IMR-90 (cell line): ENCODE data around the gene NFILZ. TPM values are rescaled to one million over a fixed set of nuclear protein-coding genes. Genes with fewer than 3 reads are reported as not detected.

ENCODE experiments used
- polyA plus RNA-seq, 3 experiments: library from polyadenylated mRNA; depleted of rRNA; stranded (reverse); fragments of >200 nt; gene quantifications; 2 replicates each; pipeline ENCODE4 v1.2.3, GENCODE V29; 2012; ENCODE audit warnings: low replicate concordance in 1 of 3
- total RNA-seq: library from RNA; depleted of rRNA; stranded (reverse); fragments of >200 nt; gene quantifications from 2 replicates; pipeline ENCODE4 v1.2.3, GENCODE V29; 2012; rRNA removed

Gene NFILZ
- total and polyA plus RNA-seq, 2 of the 4 experiments (the other 2 are of a cell fraction): not detected

Other genes with a start within 250 kb of the NFILZ start
- gene RAB11B, start 240.3 kb upstream of the NFILZ start, total RNA-seq: 8.2 and 12.2 TPM in 2 replicates
- gene RAB11B, start 240.3 kb upstream of the NFILZ start, polyA plus RNA-seq (2012; rRNA removed): 117 and 120 TPM in 2 replicates
- gene MARCHF2, start 217.3 kb upstream of the NFILZ start, total RNA-seq: 48.6 and 58.8 TPM in 2 replicates
- 33.8 and 39.1 TPM in 2 replicates for gene MARCHF2, start 217.3 kb upstream of the NFILZ start, polyA plus RNA-seq (2012; rRNA removed)
- gene HNRNPM, start 185.7 kb upstream of the NFILZ start, total RNA-seq: 75.6 and 90.5 TPM in 2 replicates
- 197 and 249 TPM in 2 replicates for gene HNRNPM, start 185.7 kb upstream of the NFILZ start, polyA plus RNA-seq (2012; rRNA removed)
- gene PRAM1, start 128.0 kb upstream of the NFILZ start, total RNA-seq: not detected in 2 replicates
- gene PRAM1, start 128.0 kb upstream of the NFILZ start, polyA plus RNA-seq (2012; rRNA removed): 0.09 TPM in 2 replicates
- 1.1 and 3.2 TPM in 2 replicates for gene ZNF414, start 116.5 kb upstream of the NFILZ start, total RNA-seq
- 14.2 and 20.8 TPM in 2 replicates for gene ZNF414, start 116.5 kb upstream of the NFILZ start, polyA plus RNA-seq (2012; rRNA removed)
- gene MYO1F, start 53.2 kb upstream of the NFILZ start, total RNA-seq: under 0.01 and 0.18 TPM in 2 replicates
- 0.14 TPM in 2 replicates for gene MYO1F, start 53.2 kb upstream of the NFILZ start, polyA plus RNA-seq (2012; rRNA removed)
- 2.8 and 3.4 TPM in 2 replicates for gene ADAMTS10, start 19.9 kb upstream of the NFILZ start, total RNA-seq
- 11.5 and 15.1 TPM in 2 replicates for gene ADAMTS10, start 19.9 kb upstream of the NFILZ start, polyA plus RNA-seq (2012; rRNA removed)
- not detected in 2 replicates for gene ACTL9, start 68.2 kb downstream of the NFILZ start, total RNA-seq
- not detected in 2 replicates for gene ACTL9, start 68.2 kb downstream of the NFILZ start, polyA plus RNA-seq (2012; rRNA removed)
- gene OR2Z1, start 91.0 kb downstream of the NFILZ start, total RNA-seq: not detected in 2 replicates
- not detected in 2 replicates for gene OR2Z1, start 91.0 kb downstream of the NFILZ start, polyA plus RNA-seq (2012; rRNA removed)
- 16.7 and 21.0 TPM in 2 replicates for gene ZNF558, start 201.7 kb downstream of the NFILZ start, total RNA-seq
- 13.7 and 14.3 TPM in 2 replicates for gene ZNF558, start 201.7 kb downstream of the NFILZ start, polyA plus RNA-seq (2012; rRNA removed)
- not detected in 2 replicates for gene MBD3L1, start 201.7 kb downstream of the NFILZ start, total RNA-seq
- not detected in 2 replicates for gene MBD3L1, start 201.7 kb downstream of the NFILZ start, polyA plus RNA-seq (2012; rRNA removed)